ENCODE results near the gene CDH4. TPM values are rescaled to one million over a fixed set of nuclear protein-coding genes. Genes with fewer than 3 reads are reported as not detected.

Gene CDH4
- total RNA-seq, 4 donors from 2014 or later: not detected

- in situ Hi-C loops (cut with MboI; ENCODE audit: low pct_ligation_motif_present in 1 of 4, low pct_unique_long_range_greater_than_20kb in 1 of 4, low sequenced_read_pairs in 3 of 4) (no loop called here), intact Hi-C loops (cut with DNase I; ENCODE audit: low total_unique reads) (no loop called here)
- DNase-seq: no peak
- 81% methylated on average over 5 of the region's 5 CpGs; no CpG with 5 or more reads in 1 of the 2 donors for WGBS, 2 donors (ENCODE audit: low coverage in 1 of 2)
- no peak overlapping the region for H3K27ac ChIP-seq
- H3K9me3 ChIP-seq: no peaks in the 10 kb centered on the region
- H3K4me3 ChIP-seq: no peak overlapping the region
- TF ChIP-seq POLR2A (IDR thresholded peaks at IDR 0.05) (no peak), CTCF (IDR thresholded peaks at IDR 0.05) (no peak), EP300 (IDR thresholded peaks at IDR 0.05; ENCODE audit: low read depth) (no peak), POLR2AphosphoS5 (IDR thresholded peaks at IDR 0.05) (no peak)
- H3K4me1 ChIP-seq: no peaks in the 10 kb centered on the region
- peaks cover 20% of the 10 kb centered on the region for H3K27me3 ChIP-seq
- H3K36me3 ChIP-seq: no peaks in the 10 kb centered on the region
Observed at GRCh38 chr20:61355585-61355984, 103.5 kb downstream of the CDH4 start.

GRCh38 chr20:61356196-61356595 is 104.1 kb downstream of the CDH4 start:
- Histone ChIP-seq H3K27ac (no peak overlapping the region), H3K9me3 (no peaks in the 10 kb centered on the region), H3K4me3 (no peak overlapping the region), H3K4me1 (no peaks in the 10 kb centered on the region), H3K36me3 (no peaks in the 10 kb centered on the region), H3K27me3 (peaks cover 16% of the 10 kb centered on the region)
- WGBS, 2 donors (ENCODE audit: low coverage in 1 of 2): 51 to 54% methylated on average over 4 to 7 of the region's 7 CpGs
- intact Hi-C loops (cut with DNase I; ENCODE audit: low total_unique reads) (no loop called here), in situ Hi-C loops (cut with MboI; ENCODE audit: low pct_ligation_motif_present in 1 of 4, low pct_unique_long_range_greater_than_20kb in 1 of 4, low sequenced_read_pairs in 3 of 4) (no loop called here)
- DNase-seq: no peak
- no peak for TF ChIP-seq CTCF (IDR thresholded peaks at IDR 0.05)
- no peak for TF ChIP-seq POLR2A (IDR thresholded peaks at IDR 0.05)
- TF ChIP-seq POLR2AphosphoS5 (IDR thresholded peaks at IDR 0.05): no peak
- no peak for TF ChIP-seq EP300 (IDR thresholded peaks at IDR 0.05; ENCODE audit: low read depth)

GRCh38 chr20:61357119-61357518 is 105.1 kb downstream of the CDH4 start:
- no peaks in the 10 kb centered on the region for H3K9me3 ChIP-seq
- intact Hi-C loops (cut with DNase I; ENCODE audit: low total_unique reads) (no loop called here), in situ Hi-C loops (cut with MboI; ENCODE audit: low pct_ligation_motif_present in 1 of 4, low pct_unique_long_range_greater_than_20kb in 1 of 4, low sequenced_read_pairs in 3 of 4) (no loop called here)
- H3K27me3 ChIP-seq: peaks cover 10% of the 10 kb centered on the region
- TF ChIP-seq EP300 (IDR thresholded peaks at IDR 0.05; ENCODE audit: low read depth) (no peak), POLR2A (IDR thresholded peaks at IDR 0.05) (no peak), CTCF (IDR thresholded peaks at IDR 0.05) (no peak), POLR2AphosphoS5 (IDR thresholded peaks at IDR 0.05) (no peak)
- H3K27ac ChIP-seq: no peak overlapping the region
- H3K4me1 ChIP-seq: no peaks in the 10 kb centered on the region
- no peak overlapping the region for H3K4me3 ChIP-seq
- DNase-seq: no peak
- WGBS, 2 donors (ENCODE audit: low coverage in 1 of 2): 67 to 86% methylated on average over 2 to 11 of the region's 11 CpGs
- H3K36me3 ChIP-seq: no peaks in the 10 kb centered on the region

- TF ChIP-seq POLR2AphosphoS5 (IDR thresholded peaks at IDR 0.05): no peak
- no peak for TF ChIP-seq POLR2A (IDR thresholded peaks at IDR 0.05)
- no peak for TF ChIP-seq EP300 (IDR thresholded peaks at IDR 0.05; ENCODE audit: low read depth)
- TF ChIP-seq CTCF (IDR thresholded peaks at IDR 0.05): no peak
- Histone ChIP-seq H3K4me1 (no peaks in the 10 kb centered on the region), H3K9me3 (no peaks in the 10 kb centered on the region), H3K27me3 (no peaks in the 10 kb centered on the region), H3K36me3 (no peaks in the 10 kb centered on the region), H3K4me3 (no peak overlapping the region), H3K27ac (no peak overlapping the region)
- 74% methylated on average over 17 of the region's 17 CpGs; no CpG with 5 or more reads in 1 of the 2 donors for WGBS, 2 donors (ENCODE audit: low coverage in 1 of 2)
- DNase-seq: no peak
- in situ Hi-C loops (cut with MboI; ENCODE audit: low pct_ligation_motif_present in 1 of 4, low pct_unique_long_range_greater_than_20kb in 1 of 4, low sequenced_read_pairs in 3 of 4) (no loop called here), intact Hi-C loops (cut with DNase I; ENCODE audit: low total_unique reads) (no loop called here)
Observed at GRCh38 chr20:61359254-61359653, 107.2 kb downstream of the CDH4 start.
